Right renal pelvis (tissue), 4 donors: ENCODE data around the gene UNC79. TPM values are rescaled to one million over a fixed set of nuclear protein-coding genes. Genes with fewer than 3 reads are reported as not detected.

ENCODE experiments used
- DNase-seq, 4 donors: peaks; one replicate each; pipeline ENCODE4 v3.0.0-alpha.2; 2013; ENCODE audit warnings: low read depth in 4 of 4, low spot score in 3 of 4, missing footprints in 1 of 4
- polyA plus RNA-seq, 4 donors: library from polyadenylated mRNA; unstranded; fragments of 120-200 nt; gene quantifications; one replicate each; pipeline ENCODE4 v1.2.1, GENCODE V29; 2013; ENCODE audit not compliant: insufficient read length in 4 of 4

UNC79 gene
- polyA plus RNA-seq, 4 donors: 0.84 to 0.99 (median 0.87) TPM

DNA sequence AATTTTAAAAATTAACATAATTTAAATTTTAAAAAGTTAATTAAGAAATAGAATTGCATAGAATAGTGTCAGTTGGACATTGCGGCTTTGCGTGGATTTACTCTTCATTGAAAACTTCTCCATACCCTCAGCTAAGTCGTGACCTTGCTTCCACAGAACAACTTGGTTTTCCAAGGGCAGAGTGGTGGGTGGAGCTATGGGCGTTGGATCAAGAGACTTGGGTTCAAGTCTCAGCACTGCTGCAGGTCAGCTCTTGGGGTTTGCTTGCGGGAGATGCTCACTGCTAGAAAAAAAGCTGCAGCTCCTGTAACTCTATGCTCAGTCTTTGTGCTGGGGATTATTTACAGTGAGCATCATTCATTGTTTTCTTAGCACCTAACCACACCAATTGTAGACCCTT, 223.9 kb downstream of the UNC79 start:
- DNase-seq: no peak

DNA sequence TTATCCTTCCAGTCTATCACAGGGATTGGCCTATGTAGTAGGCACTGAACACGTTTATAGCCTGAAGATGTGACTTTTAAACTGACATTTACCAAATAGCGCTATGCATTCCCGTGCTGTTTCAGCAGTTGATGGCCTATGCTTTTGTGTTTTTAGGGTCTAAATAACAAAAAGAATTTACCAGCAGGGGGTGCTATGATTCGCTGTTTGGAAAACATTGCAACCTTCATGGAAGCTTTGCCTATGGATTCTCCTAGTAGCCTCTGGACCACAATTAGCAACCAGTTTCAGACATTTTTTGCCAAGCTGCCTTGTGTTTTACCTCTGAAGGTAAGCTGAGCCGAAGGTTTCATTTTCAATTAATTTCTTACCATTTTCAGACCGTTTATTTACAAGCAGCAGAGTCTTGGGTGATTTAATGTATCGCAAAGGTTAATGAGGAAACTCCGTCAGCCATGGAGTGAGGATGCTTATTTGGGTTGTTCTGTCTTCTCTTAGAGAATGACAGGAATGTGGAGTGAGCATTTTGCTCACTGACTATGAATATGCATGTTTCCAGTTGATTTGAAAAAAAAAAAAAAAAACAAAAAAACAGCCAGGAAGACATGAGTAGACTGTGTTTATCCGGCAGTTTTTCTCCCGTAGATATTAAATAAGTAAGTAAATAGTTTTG, 224.5 kb downstream of the UNC79 start:
- DNase-seq: peak; percentile 65 to 78 (median 70)

DNA sequence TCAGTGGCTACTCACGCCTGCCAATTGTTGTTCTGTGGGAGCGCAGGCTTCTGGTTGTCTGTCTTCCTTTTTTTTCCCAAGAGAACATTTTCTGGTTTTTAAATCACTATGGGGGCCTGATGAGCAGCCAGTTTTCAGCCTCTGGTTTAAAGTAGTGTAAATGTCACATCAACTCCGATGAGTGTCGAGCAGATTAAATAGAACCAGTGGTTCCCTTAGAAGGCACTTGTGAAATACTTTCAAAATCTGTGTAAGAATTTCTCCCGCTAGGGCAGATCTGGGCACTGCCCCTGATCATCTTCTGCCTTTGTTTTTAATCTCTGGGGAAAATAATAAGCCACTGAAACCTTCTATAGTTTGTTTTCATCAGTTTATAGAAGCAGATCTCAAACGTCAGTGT, 227.1 kb downstream of the UNC79 start:
- DNase-seq: no peak

DNA sequence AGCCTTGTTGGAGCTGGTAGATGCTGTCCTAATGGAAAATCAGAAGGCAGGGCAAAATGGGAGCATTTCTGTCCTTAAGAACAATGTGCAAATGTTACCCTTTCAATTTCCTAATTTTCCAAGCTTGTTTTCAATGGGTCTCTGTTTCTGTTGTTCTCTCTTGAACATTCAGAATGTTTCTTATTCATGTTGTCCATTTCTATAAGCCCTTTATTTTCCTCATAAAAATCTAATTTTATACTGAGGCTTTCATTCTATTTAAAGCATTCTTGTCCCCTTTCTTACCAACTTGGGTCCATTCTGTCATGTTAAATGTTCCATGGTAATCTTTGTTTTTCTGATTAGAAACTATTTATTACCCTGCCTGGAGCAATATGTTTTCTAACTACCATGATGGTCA, 232.6 kb downstream of the UNC79 start:
- no peak for DNase-seq

DNA sequence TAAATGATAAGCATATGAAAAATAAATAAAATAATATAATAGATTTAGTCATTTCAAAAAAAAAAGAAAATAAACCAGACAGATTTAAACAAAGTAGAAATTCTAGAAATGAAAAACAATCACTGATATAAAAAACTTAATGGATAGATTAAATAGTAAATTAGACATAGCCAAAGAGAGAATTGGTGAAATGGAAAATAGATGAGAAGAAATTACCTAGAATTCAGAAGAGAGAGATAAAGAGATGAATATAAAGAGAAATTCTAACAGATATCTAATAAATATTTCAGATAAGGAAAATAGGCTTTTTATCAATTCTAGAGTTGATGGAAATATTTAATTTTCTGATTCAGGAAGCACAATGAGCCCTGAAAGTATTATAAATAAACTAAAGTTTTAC, 234.4 kb downstream of the UNC79 start:
- DNase-seq: no peak

DNA sequence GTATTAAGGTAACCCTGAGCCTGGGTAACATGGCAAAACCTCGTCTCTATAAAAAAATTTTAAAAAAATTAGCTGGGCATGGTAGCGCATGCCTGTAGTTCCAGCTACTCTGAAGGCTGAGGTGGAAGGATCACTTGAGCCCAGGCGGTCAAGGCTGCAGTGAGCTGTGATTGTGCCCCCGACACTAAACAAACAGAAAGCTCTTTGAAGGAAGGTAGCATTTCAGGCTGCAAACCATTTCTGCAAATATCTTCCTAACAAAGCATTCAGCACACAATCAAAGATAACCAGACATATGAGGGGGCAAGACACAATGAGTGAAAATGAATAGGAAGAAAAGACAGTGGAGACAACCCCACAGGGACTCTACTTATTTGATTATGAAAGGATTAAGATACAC, 238.9 kb downstream of the UNC79 start:
- DNase-seq: no peak

DNA sequence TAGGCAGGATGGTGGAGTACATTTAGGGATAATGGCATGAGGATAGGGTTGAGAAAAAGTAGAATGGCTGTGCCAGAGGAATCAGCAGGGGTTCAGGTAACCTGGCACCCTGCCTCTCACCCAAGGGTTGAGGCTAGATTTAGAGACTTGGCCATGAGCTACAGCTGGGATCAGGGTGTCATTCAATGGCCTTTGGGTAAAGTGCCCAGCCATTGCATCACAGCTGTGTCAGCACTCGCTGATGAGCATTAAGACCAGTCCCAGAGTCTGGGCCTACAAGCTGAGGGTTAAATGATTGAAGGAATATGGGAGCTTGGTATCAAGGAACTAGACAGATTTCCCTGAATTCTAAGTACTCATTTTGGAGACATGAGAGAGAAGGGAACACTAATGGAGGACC, 243.6 kb downstream of the UNC79 start:
- DNase-seq: no peak

DNA sequence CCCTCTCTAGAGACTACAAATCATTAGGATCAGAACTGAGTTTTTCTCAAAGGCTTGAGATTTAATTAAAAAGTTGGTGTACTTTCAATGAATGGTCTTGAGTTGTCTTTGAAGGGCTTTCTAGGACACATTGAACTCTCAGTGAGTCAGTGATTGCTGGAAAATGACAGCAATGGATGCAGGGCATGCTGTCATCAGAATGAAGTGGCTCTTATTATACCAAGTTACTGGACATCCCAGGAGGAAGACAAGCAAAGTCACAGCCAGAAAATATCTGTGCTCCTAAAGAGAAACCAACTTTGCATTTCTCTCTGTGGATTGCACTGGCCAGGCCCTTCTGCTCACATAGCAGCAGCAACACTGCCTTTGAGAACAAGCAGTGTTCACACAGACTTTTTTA, 244.9 kb downstream of the UNC79 start:
- no peak for DNase-seq

DNA sequence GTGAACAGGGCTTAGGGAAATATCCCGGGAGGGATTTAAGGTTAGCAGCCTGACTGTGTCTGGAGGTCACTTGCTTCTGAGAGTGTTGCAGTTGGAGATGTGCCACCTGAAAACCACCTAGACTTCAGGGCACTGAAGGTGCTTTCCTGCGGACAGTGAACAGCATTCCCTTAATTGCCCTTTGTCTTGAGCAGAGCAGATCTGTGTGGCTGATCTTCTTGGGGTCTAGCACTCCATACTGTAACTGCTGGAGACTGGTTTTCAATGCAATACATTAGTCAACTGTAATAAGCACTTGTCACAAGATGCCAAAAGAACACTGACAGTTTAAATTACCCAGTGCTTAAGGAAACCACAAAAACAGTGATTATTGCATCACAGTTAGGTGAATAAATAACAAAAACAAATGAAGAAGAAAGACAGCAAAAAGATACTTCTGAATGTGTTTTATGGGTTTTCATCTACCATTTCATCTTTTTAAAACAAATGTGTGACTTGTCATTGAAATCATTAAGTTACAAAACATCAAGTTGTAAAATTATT, 245.7 kb downstream of the UNC79 start:
- no peak for DNase-seq

DNA sequence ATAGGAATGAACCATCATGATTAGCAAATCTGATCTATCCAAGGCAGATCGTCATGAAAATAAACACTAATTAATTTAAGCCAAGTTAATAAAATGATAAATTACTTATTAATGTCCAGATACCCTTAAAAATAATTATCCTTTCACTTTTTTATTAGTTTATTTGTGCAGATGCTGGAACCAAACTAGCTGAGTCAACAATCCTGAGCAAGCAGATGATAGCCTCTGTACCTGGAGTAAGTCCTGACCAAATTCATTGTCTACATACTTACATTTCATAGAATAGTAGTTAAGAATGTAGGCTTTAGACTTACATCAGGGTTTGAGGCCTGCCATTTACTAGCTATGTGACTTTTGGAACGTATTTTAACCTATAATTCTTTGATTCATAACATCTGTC, 251.7 kb downstream of the UNC79 start:
- DNase-seq: no peak

DNA sequence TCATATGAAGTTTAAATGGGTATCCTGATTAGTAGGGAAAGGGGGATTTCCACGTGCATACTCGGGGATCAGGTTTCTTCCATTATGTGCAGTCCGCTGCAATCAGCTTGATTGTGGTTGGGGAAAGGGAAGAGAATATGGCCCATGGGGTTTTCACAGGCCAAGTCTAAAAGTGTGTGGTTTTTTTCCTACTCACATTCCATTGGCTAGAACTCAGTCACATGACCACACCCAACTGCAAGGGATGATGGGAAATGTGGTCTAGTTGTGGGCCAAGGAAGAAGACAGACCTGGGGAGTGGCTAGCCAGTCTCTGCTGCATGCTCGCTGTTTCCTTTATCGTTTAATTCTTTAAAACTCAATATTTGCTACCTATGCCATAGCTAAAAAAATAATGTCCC, 252.5 kb downstream of the UNC79 start:
- no peak for DNase-seq

DNA sequence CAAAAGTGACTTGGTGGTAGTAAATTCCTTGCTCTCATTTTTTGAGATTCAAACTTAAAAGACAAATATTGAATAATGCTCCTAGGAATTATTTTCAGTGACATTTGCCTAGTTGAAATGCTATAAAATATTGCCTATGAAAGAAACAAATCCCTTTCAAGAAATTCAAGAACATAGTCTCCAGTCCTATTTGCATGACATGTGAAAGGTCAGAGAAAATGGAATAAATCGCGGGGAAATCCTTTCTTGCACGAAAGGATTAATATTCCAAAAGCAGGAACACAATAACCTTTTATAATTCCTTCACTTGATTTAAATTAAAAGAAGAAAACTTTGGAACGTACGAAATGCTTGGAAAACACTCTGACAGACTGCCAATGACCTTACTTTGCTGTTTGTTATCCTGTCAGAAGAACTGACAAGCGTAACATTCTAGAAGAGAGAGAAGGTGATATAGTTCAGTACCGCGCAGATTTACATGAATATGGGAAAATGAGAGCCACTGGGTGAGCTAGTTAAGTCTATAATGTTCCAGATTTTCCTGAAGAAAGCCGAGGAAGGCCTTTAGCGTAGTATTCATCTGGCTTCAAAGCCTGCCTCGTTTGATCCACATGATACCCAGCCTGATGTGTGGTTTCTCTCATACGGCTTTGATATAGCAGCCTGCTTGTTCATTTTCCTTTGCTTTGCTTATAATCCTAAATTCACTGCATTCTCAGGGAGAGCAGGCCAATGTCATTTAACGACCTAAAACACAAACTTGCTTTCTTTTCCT, 254.6 kb downstream of the UNC79 start:
- no peak for DNase-seq

DNA sequence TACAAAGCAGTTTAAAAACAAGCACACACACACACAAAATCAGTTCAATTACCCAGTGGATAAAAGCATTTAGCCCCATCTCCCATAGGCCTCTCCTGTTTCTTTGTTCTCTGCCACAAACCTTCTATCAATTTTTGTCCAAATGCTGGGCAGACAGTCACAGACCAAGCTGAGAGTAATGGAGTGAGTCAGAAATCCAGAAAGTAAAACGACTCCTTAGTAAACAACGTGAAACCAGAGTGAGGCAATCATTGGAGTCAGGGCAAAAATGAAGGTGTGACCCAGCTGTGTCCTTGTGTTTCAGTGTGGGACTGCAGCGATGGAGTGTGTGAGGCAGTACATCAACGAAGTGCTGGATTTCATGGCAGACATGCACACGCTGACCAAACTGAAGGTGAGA, 255.5 kb downstream of the UNC79 start:
- no peak for DNase-seq

DNA sequence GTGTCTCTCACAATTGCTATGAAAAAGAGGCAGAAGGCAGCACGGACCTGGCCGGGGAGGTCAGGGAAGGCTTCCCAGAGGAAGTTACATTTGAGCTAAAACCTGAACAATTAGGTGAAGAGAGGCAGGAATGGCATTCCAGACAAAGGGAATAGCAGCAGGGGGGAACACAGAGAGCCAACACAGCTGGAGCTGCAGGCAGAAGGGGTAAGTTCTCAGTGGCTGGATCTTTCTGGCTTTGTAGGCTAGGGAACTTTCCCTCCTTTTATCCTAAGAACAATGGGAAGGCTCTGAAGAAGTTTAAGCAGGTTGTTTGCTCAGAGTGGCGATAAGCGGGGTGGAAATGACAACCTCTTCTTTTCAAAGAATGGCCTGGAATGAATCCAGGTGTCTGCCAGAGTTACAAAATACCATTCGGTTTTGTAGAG, 257.5 kb downstream of the UNC79 start:
- DNase-seq: no peak

DNA sequence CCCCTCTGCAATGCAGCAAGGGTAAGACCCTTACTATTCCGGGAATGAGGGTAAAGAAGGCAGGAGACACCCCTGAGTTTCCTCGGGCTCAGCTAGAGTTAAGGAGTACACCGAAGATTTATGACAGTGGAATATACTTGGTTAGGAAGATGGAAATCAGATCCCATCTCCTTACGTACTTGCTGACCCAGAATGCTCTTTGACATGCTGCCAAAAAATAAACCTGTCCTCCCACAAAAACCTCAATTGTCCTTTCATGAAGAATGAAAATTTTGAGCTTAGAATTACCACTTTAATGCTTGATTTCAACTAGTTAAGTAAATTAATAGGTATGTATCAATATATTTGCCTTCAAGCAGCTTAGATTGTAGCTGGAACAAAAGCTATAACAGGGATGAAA, 258.1 kb downstream of the UNC79 start:
- no peak for DNase-seq

DNA sequence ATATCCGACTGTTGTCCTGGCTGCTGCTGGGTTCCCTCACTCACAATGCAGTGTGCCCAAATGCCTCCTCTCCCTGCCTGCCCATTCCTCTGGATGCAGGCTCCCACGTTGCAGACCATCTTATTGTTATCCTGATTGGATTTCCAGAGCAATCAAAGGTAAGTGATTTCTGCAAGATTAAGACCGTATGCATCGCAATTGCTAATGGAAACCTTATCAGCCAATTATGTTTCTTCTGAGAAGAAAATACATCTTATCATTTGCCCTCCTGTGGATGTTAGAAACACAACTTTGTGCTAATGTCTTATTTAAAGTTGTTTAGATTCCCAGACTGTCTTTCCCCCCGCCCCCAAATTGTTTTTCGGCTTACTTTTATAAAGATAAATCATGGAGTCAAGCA, 259.4 kb downstream of the UNC79 start:
- DNase-seq: no peak

DNA sequence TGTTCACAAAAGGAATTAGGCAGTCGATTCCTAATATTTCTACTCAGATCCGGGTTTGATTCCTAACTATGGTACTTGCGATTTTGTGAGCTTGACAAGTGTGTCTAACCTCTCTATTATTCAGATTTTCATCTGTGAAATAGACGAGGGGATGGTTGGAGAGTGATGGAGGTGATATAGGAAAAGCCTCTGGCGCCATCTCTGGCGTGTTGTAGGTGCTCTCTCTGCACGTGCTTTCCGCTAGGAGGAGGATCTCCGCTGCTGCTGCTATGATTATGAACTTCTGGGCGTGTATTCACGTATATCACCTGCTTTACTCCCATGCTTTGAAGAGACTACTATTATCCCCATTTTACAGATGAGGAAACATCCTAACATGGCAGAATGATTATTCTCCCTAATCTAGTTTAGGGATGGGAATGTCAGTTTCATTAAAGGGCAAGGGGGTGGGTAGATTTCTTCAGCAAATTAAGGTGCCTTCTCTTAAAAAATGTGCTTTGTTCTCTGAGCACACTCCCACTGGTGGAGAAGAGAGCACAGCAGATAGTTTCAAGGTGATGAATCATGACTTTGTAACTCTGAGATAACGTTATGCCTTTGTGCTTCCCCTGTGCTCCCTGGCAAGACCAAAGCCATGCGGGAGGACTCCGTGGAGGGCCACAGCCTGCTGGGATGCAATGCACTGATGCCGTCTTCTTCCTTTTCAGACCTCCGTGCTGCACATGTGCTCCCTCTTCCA, 260.5 kb downstream of the UNC79 start:
- no peak for DNase-seq

DNA sequence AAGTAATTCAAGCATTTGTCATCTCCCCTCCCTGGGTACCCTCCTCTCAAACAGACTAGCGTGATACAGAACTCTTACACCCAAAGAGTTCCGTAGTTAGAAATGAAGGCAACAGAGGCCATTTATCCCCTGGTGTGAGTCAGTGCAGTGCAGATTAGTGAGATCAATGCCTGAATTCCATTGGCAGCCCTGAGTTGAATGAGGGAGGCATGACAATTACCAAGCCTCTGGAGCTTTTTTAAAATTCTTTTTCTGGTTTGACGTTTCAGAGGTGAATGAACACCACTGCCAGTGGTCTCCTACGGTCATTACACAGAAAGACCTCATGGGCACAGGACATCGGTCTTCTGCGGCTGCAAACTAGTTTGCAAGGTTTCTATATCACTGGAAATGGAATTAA, 263.2 kb downstream of the UNC79 start:
- DNase-seq: no peak

DNA sequence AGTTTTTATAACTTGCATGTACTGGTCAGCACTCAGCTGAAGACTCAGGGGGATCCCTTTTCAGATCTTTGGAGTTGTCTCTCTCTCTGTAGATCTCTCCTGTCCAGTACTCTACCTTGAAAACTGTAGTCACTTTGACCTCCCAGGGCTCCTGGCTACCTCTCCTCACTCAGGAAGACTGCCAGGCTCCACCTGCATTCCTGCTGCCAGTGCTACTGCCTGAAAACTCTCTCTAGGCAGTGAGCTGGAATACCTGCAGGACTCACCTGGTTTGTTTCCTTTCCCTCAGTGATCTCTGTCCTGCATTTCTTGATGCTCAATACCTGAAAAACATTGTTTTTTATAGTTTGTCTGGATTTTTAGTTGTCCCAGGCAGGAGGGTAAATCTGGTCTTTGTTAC, 270.2 kb downstream of the UNC79 start:
- DNase-seq: no peak

DNA sequence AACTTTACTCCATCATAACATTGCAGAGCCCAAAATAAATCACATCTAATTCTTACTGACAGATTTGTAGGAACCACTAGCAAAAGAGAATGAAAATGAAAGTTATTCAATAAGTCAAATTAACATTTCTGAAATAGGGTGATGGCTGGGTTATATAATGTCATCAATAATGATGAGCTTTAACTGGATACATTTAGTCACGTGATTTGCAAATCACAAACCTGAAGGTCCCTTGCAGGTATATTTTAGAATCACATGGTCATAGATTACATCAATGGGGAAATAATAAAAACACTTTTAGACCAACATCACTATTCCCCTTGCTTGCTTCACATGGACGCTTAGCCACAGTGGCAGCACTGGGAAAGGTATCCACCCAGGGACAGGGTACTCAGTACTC, 270.8 kb downstream of the UNC79 start:
- no peak for DNase-seq

DNA sequence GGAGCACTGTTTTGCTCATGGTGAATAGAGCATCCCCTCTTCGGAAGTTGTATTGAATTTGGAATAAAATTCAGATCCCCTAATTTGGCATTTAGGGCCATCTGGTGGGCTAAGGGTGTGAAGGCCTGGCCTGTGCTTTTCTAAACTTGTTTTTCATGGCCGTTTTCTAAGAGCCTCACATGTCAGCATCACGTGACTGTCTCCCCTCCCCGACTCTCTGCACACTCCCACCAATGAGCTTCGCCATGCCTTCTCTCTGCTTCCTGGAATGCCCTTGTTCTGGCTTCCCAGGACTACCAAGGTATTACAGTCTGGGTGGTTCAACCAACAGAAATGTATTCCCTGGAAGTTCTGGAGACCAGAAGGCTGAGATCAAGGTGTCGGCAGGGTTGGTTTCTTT, 272.2 kb downstream of the UNC79 start:
- no peak for DNase-seq
